Uterus (tissue), 4 donors: ENCODE measurements around the gene CDH22. TPM values are rescaled to one million over a fixed set of nuclear protein-coding genes. Genes with fewer than 3 reads are reported as not detected.

Source experiments
- DNase-seq, 2 donors: peaks; one replicate each; pipeline ENCODE4 v3.0.0-alpha.2; 2019 to 2020
- H3K27ac ChIP-seq, 2 donors: fragments of 200-600 bp; sonication (generic); 1 replicate in 1 of 2; 2 replicates in 1 of 2; pipeline ENCODE4 v1.5.1; 2016 to 2018
- H3K27me3 ChIP-seq, 2 donors: fragments of 200-600 bp; sonication (generic); one replicate each; pipeline ENCODE4 v1.5.1; 2018 to 2019; ENCODE audit warnings: control low read depth in 1 of 2
- H3K36me3 ChIP-seq, 2 donors: fragments of 200-600 bp; sonication (generic); one replicate each; pipeline ENCODE4 v1.5.1; 2019; ENCODE audit warnings: control low read depth in 1 of 2
- H3K4me1 ChIP-seq, 2 donors: fragments of 200-600 bp; sonication (generic); one replicate each; pipeline ENCODE4 v1.5.1; 2018 to 2019; ENCODE audit warnings: control low read depth in 1 of 2
- H3K4me3 ChIP-seq, 2 donors: fragments of 200-600 bp; sonication (generic); 1 replicate in 1 of 2; 2 replicates in 1 of 2; pipeline ENCODE4 v1.5.1; 2018 to 2019; ENCODE audit warnings: mild to moderate bottlenecking in 1 of 2
- H3K9me3 ChIP-seq, 2 donors: fragments of 200-600 bp; sonication (generic); one replicate each; pipeline ENCODE4 v1.5.1; 2019; ENCODE audit warnings: control low read depth in 1 of 2
- CTCF ChIP-seq, 4 experiments: fragments of 200-600 bp in 2 of 4; fragments of 450-650 bp in 2 of 4; sonication (generic) in 2 of 4; IDR thresholded peaks; one replicate each; pipeline ENCODE4 v1.5.1; 2016 to 2019; ENCODE audit warnings: antibody characterized with exemption in 4 of 4, mild to moderate bottlenecking in 2 of 4, moderate library complexity in 1 of 4
- POLR2A ChIP-seq, 2 donors: fragments of 450-650 bp; IDR thresholded peaks; one replicate each; pipeline ENCODE4 v1.6.1; 2016; ENCODE audit warnings: antibody characterized with exemption in 2 of 2, mild to moderate bottlenecking in 1 of 2, moderate library complexity in 1 of 2
- intact Hi-C: fragments of 100-400 bp; cut with DNase I; formaldehyde crosslinking; loops from one replicate; pipeline ENCODE4 v1.15.1; 2023; ENCODE audit warnings: low total_unique reads
- total RNA-seq, 4 donors: library from RNA; depleted of rRNA in 3 of 4; stranded (reverse); fragments of >200 nt in 3 of 4; gene quantifications; one replicate each; pipeline versions ENCODE4 v1.1.0 to v1.2.4, GENCODE V29; 2014 to 2023
- donor health status: DM: yes; HTN: yes; CAD: no.

Gene CDH22
- total RNA-seq, 4 donors from 2014 or later = 0.48 to 0.49 TPM; not detected in 2

GRCh38 chr20:46192376-46192944, 115.8 kb downstream of the CDH22 start:
- Histone ChIP-seq H3K27ac (no peak overlapping the region), H3K9me3 (no peaks in the 10 kb centered on the region), H3K4me3 (no peak overlapping the region), H3K36me3 (no peaks in the 10 kb centered on the region), H3K27me3 (peaks cover 0 to 7% of the 10 kb centered on the region in 2 donors), H3K4me1 (no peaks in the 10 kb centered on the region)
- no peak for DNase-seq
- intact Hi-C loops = no loop called here
- TF ChIP-seq POLR2A (IDR thresholded peaks at IDR 0.05) (no peak), CTCF (IDR thresholded peaks at IDR 0.05) (no peak)

GRCh38 chr20:46191611-46192010, 116.7 kb downstream of the CDH22 start:
- Histone ChIP-seq H3K36me3 (no peaks in the 10 kb centered on the region), H3K9me3 (no peaks in the 10 kb centered on the region), H3K27me3 (no peaks in the 10 kb centered on the region), H3K4me1 (no peaks in the 10 kb centered on the region), H3K4me3 (no peak overlapping the region), H3K27ac (no peak overlapping the region)
- DNase-seq = no peak
- TF ChIP-seq POLR2A (IDR thresholded peaks at IDR 0.05) = no peak
- TF ChIP-seq CTCF (IDR thresholded peaks at IDR 0.05) = no peak
- intact Hi-C loops = no loop called here

GRCh38 chr20:46191168-46191540, 117.1 kb downstream of the CDH22 start:
- DNase-seq = no peak
- Histone ChIP-seq H3K27me3 (no peaks in the 10 kb centered on the region), H3K27ac (no peak overlapping the region), H3K4me1 (no peaks in the 10 kb centered on the region), H3K9me3 (no peaks in the 10 kb centered on the region), H3K4me3 (no peak overlapping the region), H3K36me3 (no peaks in the 10 kb centered on the region)
- intact Hi-C loops = no loop called here
- TF ChIP-seq CTCF (IDR thresholded peaks at IDR 0.05) (no peak), POLR2A (IDR thresholded peaks at IDR 0.05) (no peak)

GRCh38 chr20:46190478-46191167, 117.7 kb downstream of the CDH22 start:
- Histone ChIP-seq H3K27me3 (no peaks in the 10 kb centered on the region), H3K9me3 (no peaks in the 10 kb centered on the region), H3K36me3 (no peaks in the 10 kb centered on the region), H3K4me1 (no peaks in the 10 kb centered on the region), H3K4me3 (no peak overlapping the region), H3K27ac (no peak overlapping the region)
- TF ChIP-seq CTCF (IDR thresholded peaks at IDR 0.05) (no peak), POLR2A (IDR thresholded peaks at IDR 0.05) (no peak)
- intact Hi-C loops = no loop called here
- no peak for DNase-seq

- Histone ChIP-seq H3K27me3 (no peaks in the 10 kb centered on the region), H3K27ac (no peak overlapping the region), H3K36me3 (no peaks in the 10 kb centered on the region), H3K4me1 (no peaks in the 10 kb centered on the region), H3K9me3 (no peaks in the 10 kb centered on the region), H3K4me3 (no peak overlapping the region)
- DNase-seq = no peak
- no peak for TF ChIP-seq CTCF (IDR thresholded peaks at IDR 0.05)
- no peak for TF ChIP-seq POLR2A (IDR thresholded peaks at IDR 0.05)
- intact Hi-C loops = no loop called here
Observed at GRCh38 chr20:46188866-46189541, 119.3 kb downstream of the CDH22 start.
